Right renal pelvis (tissue), 4 donors: ENCODE data around the gene IFT81. TPM values are rescaled to one million over a fixed set of nuclear protein-coding genes. Genes with fewer than 3 reads are reported as not detected.

Source experiments
- DNase-seq, 4 donors: peaks; one replicate each; pipeline ENCODE4 v3.0.0-alpha.2; 2013; ENCODE audit warnings: low read depth in 4 of 4, low spot score in 3 of 4, missing footprints in 1 of 4
- polyA plus RNA-seq, 4 donors: library from polyadenylated mRNA; unstranded; fragments of 120-200 nt; gene quantifications; one replicate each; pipeline ENCODE4 v1.2.1, GENCODE V29; 2013; ENCODE audit not compliant: insufficient read length in 4 of 4

Gene IFT81
- polyA plus RNA-seq, 4 donors = 44.0 to 54.8 (median 52.7) TPM

GRCh38 chr12:110146986-110147385 is 22.8 kb downstream of the IFT81 start:
- no peak for DNase-seq

GRCh38 chr12:110149086-110149660 is 25.0 kb downstream of the IFT81 start:
- DNase-seq = no peak

- no peak for DNase-seq
These were observed 32.6 kb downstream of the IFT81 start for GRCh38 chr12:110156766-110157165.

- no peak for DNase-seq
These were observed 33.4 kb downstream of the IFT81 start for GRCh38 chr12:110157539-110157938.

GRCh38 chr12:110159671-110160245 is 35.6 kb downstream of the IFT81 start:
- no peak for DNase-seq

GRCh38 chr12:110165540-110166159 is 41.5 kb downstream of the IFT81 start:
- DNase-seq = no peak

- DNase-seq = no peak
These were observed 44.7 kb downstream of the IFT81 start for GRCh38 chr12:110168732-110169455.

- no peak for DNase-seq
These were observed 46.5 kb downstream of the IFT81 start for GRCh38 chr12:110170535-110171185.

- DNase-seq = no peak
These were observed 47.0 kb downstream of the IFT81 start for GRCh38 chr12:110171186-110171538.

GRCh38 chr12:110171636-110172035 is 47.5 kb downstream of the IFT81 start:
- DNase-seq = no peak

- DNase-seq = no peak
These were observed 50.3 kb downstream of the IFT81 start for GRCh38 chr12:110174373-110174996.

- DNase-seq = no peak
These were observed 51.0 kb downstream of the IFT81 start for GRCh38 chr12:110175201-110175600.

GRCh38 chr12:110176745-110177144 is 52.6 kb downstream of the IFT81 start:
- DNase-seq = no peak

GRCh38 chr12:110179291-110179690 is 55.1 kb downstream of the IFT81 start:
- no peak for DNase-seq

GRCh38 chr12:110180591-110181005 is 56.4 kb downstream of the IFT81 start:
- DNase-seq = no peak

GRCh38 chr12:110182281-110182680 is 58.1 kb downstream of the IFT81 start:
- no peak for DNase-seq

GRCh38 chr12:110183386-110183785 is 59.2 kb downstream of the IFT81 start:
- DNase-seq = no peak

GRCh38 chr12:110185626-110186025 is 61.5 kb downstream of the IFT81 start:
- DNase-seq = no peak

- DNase-seq = no peak
These were observed 61.9 kb downstream of the IFT81 start for GRCh38 chr12:110186059-110186458.

- DNase-seq = no peak
These were observed 69.0 kb downstream of the IFT81 start for GRCh38 chr12:110193196-110193595.

- no peak for DNase-seq
These were observed 72.8 kb downstream of the IFT81 start for GRCh38 chr12:110197003-110197402.
